Body of pancreas (tissue), 4 donors: ENCODE measurements around the gene PALLD.

Source experiments
- POLR2A ChIP-seq, 3 donors: fragments of 450-650 bp; IDR thresholded peaks; one replicate each; pipeline ENCODE4 v1.6.1; 2016; ENCODE audit warnings: antibody characterized with exemption in 3 of 3, mild to moderate bottlenecking in 2 of 3
- TF ChIP-seq, protein P1 (sequence below), 7 experiments: fragments of 450-650 bp in 4 of 7; fragments of 200-600 bp in 3 of 7; sonication (generic) in 3 of 7; IDR thresholded peaks; one replicate each; pipeline ENCODE4 v1.5.1; 2016 to 2019; ENCODE audit warnings: antibody characterized with exemption in 7 of 7

DNA sequence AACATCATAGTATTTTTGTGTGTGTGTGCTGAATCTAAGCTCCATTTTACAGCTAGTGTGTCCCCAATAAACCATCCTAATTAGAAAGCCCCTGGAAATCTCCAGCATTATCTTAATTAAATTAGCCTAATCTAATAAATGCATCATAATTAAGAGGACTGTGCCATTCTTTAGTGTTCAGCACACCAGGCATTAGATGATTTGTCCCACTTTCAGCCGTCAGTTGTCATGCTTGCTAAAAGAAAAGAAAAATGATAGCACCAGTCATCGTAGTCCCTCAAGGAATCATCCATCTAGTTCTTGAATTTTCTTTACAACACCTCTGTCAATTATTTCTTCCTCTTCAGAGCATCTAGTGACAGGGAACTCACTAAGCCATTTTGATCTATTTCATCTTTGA is 155.9 kb downstream of the PALLD start:
- TF ChIP-seq POLR2A (IDR thresholded peaks at IDR 0.05): no peak
- TF ChIP-seq, protein P1, sequence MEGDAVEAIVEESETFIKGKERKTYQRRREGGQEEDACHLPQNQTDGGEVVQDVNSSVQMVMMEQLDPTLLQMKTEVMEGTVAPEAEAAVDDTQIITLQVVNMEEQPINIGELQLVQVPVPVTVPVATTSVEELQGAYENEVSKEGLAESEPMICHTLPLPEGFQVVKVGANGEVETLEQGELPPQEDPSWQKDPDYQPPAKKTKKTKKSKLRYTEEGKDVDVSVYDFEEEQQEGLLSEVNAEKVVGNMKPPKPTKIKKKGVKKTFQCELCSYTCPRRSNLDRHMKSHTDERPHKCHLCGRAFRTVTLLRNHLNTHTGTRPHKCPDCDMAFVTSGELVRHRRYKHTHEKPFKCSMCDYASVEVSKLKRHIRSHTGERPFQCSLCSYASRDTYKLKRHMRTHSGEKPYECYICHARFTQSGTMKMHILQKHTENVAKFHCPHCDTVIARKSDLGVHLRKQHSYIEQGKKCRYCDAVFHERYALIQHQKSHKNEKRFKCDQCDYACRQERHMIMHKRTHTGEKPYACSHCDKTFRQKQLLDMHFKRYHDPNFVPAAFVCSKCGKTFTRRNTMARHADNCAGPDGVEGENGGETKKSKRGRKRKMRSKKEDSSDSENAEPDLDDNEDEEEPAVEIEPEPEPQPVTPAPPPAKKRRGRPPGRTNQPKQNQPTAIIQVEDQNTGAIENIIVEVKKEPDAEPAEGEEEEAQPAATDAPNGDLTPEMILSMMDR (IDR thresholded peaks at IDR 0.05): no peak
